Choroid plexus epithelial cell (primary cell): ENCODE results near the gene PYDC1.

ENCODE experiments used
- DNase-seq: peaks from one replicate; pipeline ENCODE4 v3.0.0-alpha.2; 2010; ENCODE audit warnings: low read depth
- H3K4me3 ChIP-seq: 2 replicates; pipeline ENCODE4 v1.5.1; 2011; ENCODE audit warnings: low read depth, mild to moderate bottlenecking, control low read depth, low read length, moderate library complexity
- TF ChIP-seq, protein P1 (sequence below): conservative IDR thresholded peaks from 2 replicates; pipeline ENCODE4 v1.5.1; 2011; ENCODE audit warnings: low read depth, mild to moderate bottlenecking, control low read depth, inconsistent platforms, low read length, moderate library complexity

The PYDC1 gene

DNA sequence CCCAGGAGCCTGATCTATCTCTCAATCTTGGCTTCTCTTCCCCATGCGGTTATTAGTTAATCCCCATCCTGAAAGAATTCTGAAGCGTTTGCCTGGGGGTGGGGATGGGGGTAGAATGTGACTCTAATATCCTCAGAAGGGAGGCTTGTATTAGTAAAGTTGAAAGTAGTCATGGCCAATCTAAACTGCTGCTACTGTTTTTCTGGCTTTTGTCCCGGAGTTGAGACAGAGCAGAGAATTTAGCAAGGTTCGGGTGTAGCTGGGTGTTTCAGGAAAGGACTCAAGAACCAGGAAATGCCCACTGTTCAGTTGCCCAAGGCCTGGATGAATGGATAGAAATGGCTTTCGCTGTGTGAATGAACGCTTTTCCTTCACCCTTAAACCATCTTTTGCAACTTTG, 25.3 kb upstream of the PYDC1 start:
- peak; percentile 5 for DNase-seq
- H3K4me3 ChIP-seq = no peak overlapping the region
- TF ChIP-seq, protein P1, sequence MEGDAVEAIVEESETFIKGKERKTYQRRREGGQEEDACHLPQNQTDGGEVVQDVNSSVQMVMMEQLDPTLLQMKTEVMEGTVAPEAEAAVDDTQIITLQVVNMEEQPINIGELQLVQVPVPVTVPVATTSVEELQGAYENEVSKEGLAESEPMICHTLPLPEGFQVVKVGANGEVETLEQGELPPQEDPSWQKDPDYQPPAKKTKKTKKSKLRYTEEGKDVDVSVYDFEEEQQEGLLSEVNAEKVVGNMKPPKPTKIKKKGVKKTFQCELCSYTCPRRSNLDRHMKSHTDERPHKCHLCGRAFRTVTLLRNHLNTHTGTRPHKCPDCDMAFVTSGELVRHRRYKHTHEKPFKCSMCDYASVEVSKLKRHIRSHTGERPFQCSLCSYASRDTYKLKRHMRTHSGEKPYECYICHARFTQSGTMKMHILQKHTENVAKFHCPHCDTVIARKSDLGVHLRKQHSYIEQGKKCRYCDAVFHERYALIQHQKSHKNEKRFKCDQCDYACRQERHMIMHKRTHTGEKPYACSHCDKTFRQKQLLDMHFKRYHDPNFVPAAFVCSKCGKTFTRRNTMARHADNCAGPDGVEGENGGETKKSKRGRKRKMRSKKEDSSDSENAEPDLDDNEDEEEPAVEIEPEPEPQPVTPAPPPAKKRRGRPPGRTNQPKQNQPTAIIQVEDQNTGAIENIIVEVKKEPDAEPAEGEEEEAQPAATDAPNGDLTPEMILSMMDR = no peak

DNA sequence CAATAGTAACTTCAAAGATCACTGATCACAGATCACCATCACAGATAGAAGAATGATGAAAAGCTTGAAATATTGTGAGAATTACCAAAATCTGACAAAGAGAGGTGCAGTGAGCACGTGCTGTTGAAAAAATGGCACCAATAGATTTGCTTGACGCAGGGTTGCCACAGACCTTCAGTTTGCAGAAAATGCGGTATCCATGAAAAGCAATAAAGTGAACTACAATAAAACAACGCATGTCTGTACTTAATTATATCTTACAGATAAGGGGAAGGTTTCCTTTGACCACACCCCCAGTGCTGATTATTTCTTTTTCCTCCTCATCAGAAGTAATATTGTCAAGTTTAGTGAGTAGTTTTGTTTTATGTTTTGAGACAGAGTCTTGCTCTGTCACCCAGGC, 21.1 kb upstream of the PYDC1 start:
- no peak for DNase-seq
- TF ChIP-seq, protein P1 = no peak
- no peak overlapping the region for H3K4me3 ChIP-seq

DNA sequence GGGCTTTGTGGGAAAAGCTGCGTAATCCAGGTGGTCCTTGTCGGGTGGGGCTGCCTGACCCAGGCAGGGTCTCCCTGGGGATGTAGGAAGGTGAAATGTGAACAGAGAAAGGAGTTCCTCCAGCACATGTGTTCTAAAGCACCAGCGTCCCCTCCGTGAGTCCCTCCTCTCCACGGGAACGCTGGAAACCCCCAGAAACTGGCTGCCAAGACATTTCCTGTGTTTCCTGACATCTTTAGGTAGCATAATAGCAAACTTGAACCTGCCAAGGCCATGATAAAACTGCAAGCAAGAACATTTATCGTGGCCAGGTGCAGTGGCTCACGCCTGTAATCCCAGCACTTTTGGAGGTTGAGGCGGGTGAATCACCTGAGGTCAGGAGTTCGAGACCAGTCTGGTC, 12.6 kb upstream of the PYDC1 start:
- no peak for DNase-seq
- no peak overlapping the region for H3K4me3 ChIP-seq
- TF ChIP-seq, protein P1 = no peak

DNA sequence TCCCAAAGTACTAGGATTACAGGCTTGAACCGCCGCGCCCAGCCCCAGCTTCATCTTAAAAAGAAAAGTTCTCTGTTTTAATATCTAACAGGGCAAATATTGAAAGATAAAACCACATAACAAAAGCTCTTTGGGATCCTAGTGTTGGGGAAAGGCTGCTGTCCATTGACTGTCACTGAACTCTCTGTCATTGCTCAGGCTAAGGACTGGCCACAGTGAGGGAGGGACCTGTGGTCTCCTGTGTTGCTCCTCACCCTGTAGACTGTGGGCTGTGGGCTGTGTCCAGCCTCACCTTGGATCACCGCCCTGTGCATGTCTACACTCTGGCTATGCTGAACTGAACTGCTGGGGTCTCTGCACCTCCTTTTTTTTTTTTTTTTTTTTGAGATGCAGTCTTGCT, 11.3 kb upstream of the PYDC1 start:
- no peak for DNase-seq
- H3K4me3 ChIP-seq = no peak overlapping the region
- TF ChIP-seq, protein P1 = no peak

DNA sequence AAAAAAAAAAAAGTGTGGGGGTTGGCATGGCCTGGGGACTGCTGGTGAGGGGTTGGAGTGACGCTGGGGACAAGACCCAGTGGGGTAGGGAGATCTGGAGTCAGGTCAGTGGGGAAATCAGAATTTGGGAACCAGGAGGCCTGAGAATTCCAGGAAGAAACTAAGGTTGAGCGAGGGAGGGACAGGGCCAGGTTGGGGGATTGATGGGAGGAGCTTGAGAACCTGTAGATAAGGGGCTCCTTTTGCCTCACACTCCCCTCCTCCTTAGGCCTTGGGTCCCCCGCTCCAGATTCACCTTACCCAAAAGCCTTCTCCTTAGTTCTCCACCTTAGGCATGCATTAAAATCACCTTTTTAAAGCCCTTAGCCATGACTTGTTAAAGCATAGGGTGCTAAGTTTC, 8.3 kb upstream of the PYDC1 start:
- H3K4me3 ChIP-seq = no peak overlapping the region
- no peak for DNase-seq
- TF ChIP-seq, protein P1 = no peak

DNA sequence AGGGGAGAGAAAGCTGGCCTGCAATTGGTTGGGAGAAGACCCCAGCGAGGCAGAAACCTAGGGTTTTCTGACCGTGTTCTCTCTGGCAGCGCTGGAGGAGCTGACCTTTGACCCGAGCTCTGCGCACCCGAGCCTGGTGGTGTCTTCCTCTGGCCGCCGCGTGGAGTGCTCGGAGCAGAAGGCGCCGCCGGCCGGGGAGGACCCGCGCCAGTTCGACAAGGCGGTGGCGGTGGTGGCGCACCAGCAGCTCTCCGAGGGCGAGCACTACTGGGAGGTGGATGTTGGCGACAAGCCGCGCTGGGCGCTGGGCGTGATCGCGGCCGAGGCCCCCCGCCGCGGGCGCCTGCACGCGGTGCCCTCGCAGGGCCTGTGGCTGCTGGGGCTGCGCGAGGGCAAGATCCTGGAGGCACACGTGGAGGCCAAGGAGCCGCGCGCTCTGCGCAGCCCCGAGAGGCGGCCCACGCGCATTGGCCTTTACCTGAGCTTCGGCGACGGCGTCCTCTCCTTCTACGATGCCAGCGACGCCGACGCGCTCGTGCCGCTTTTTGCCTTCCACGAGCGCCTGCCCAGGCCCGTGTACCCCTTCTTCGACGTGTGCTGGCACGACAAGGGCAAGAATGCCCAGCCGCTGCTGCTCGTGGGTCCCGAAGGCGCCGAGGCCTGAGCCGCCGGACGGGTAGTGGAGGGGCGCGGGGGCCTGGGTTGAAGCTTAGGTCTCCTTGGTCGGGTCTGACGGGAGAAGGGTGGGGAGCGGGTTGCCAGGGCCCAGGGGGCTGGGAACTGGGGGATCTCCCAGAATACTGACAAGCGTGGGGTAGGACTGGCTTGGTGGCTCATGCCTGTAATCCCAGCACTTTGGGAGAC, 7.4 kb upstream of the PYDC1 start:
- DNase-seq = no peak
- TF ChIP-seq, protein P1 = no peak
- no peak overlapping the region for H3K4me3 ChIP-seq

DNA sequence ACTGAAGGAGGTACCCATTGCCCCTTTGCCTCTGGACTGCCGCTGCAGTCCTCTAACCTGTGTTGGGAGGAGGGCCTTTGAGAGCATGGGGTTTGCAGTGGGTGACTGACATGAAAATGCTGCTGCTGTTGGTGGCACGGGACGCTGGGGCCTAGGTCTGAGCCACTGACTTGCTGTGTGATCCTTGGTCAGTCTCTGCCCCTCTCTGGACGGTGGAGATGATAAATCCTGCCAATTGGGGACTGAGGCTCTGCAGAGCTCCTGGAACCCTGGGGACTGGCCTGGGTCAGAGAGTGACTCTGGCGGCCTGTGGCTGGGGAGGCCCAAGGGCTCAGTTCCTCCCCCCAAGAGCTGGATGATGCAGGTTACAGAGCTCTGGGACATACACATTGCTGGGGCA, 6.1 kb upstream of the PYDC1 start:
- TF ChIP-seq, protein P1 = no peak
- H3K4me3 ChIP-seq = no peak overlapping the region
- no peak for DNase-seq
